ENCODE measurements around the gene DNAAF5.

The DNAAF5 gene

DNA sequence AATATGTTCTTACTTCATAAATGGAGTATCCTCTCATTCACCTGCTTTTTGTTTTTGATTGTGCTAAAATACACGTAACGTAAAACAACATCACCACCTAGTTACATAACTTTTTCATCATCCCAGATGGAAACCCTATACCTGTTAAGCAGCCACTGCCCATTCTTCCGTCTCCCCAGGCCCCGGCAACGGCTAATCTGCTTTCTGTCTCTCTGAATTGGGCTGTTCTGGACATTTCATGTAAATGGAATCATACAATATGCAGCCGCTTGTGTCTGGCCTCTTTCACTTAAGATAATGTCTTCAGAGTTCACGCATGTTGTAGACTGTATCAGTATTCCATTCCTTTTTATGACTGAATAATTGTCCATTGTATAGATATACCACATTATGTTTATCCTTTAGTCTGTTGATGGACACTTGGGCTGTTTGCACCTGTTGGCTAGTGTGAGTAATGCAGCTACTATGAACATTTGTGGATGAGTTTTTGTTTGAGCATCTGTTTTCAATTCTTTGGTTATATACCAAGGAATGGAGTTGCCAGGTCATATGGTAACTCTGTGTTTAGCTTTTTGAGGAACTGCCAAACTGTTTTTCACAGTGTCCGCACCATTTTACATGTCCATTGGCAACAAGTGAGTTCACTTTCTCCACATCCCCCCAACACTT lies 91.7 kb downstream of the DNAAF5 start:
- DNase-seq: no peak

DNA sequence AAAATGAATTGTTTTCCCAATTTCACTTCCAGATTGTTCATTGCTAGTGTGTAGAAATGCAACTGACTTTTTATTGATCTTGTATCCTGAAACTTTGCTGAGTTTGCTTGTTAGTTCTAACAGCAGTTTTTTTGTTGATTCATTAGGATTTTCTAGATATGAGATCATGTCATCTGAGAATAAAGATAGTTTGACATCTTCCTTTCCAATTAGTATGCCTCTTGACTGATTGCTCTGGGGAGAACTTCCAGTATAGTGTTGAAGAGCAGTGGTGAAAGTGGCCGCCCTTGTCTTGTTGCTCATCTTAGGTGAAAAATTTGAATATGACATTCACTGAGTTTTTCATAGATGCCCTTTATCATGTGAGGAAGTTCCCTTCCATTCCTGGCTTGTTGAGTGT lies 93.8 kb downstream of the DNAAF5 start:
- no peak for DNase-seq

DNA sequence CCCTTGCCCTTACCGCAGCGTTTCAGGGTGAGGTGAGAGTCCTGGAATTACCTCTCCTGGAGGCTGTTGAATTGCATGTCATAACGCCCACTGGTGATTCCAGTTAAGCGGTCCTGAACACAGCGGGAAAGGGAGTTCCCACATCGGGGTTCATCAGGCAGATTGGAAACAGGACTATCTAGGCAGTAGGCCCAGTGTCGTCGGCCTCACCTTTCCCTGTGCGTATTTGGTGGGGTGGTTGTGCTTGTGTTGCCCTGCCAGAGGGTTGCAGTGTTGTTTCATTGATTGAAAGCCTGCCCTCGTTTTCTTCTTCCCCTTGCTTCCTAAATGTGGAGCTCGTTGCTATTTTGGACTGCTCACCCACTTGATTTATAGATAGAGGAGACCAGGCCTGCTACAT lies 95.2 kb downstream of the DNAAF5 start:
- no peak for DNase-seq

DNA sequence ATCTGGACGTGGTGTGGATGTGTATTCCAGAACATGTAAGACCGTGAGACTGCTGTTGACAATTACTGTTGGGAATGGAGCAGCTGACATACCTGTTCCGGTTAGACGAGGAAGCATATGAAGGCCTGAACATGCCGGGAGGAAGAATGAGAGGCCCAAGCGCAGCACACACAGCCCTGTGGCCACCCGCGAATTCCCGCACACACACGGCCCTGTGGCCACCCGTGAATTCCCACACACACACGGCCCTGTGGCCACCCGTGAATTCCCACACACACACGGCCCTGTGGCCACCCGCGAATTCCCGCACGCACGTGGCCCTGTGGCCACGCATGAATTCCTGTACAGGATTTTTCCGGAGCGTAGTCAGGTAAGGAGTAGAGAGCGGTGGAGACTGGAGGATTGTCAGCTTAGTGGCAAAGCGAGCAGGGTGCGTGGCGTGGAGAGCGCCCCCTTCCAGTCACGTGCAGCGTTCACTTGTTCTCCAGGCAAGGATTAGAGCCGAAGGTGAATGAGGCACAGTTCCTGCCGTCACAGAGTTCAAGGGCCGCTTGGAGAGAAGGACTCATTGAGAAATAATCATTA lies 96.3 kb downstream of the DNAAF5 start:
- no peak for DNase-seq

DNA sequence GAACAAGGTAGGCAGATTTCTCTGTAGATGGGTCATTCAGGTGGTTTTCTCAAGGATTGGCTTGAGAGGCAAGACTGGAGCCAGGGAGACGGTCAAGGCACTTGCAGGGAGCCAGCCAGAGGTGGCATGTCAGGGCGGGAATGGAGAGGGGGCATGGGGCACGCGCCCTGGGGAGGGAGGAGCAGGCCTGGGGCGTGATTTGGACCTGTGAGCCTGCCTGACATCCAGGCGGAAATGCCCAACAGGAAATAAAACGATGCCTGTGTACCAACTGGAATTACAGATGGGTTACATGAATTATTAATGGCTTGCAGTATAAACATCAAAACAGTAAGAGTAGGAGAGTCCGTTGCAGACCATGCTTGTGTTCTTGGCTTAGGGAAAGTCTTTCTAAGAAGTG lies 97.2 kb downstream of the DNAAF5 start:
- no peak for DNase-seq

DNA sequence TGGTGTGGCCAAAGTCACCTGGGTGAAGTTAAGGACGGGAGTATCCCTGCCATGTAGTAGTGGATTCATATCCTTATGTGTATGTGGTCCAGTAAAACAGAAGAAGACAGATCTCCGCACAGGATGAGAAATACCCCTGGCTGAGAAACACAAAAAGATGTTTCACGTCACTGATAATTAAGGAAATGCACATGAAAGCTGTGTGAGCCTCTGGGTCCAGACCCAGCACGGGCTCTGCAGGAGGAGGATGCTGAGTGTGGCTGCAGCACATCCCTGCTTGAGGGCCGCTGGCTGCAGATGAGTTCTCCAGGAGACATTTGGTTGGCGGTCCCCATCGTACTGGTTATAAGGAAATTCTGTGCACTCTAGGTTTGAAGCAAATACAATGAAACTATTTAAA lies 97.6 kb downstream of the DNAAF5 start:
- DNase-seq: peak; percentile 55

DNA sequence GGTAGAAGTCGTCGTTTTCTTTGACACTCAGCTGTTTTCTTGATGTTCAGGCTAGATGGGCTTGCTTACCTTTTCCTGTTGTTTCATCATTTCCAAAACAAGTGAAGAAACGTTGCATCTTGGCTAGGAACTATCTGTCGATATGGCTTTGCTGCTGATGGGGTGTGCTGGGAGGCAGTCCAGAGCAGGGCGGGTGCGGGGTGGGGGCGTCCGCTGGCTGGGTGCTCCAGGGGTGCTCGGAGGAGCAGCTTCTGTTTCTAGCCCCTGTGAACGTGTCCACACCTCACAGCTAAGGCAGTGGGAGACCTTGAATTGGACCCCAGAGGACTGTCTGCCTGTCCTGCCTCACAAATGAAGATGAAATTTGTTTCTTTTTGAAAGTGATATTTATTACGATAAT lies 98.2 kb downstream of the DNAAF5 start:
- DNase-seq: no peak

DNA sequence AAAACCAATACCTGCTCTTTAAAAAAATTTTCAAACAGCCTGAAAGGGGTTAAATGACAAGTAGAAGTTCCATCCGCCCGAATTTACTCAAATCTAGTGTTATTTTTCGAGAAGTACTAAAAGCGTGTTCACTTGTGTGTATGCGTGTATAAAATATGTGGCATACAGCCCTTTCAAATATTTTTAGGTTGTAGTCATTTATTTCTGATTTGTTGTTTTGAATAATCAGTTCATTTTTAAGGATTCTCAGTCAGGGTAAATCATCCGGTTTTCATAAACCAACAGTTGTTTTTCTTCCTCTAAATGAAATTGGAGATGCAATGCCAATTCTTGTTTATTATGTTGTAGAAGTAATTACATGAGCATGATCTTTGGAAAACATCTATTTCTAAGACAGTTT lies 98.9 kb downstream of the DNAAF5 start:
- no peak for DNase-seq

DNA sequence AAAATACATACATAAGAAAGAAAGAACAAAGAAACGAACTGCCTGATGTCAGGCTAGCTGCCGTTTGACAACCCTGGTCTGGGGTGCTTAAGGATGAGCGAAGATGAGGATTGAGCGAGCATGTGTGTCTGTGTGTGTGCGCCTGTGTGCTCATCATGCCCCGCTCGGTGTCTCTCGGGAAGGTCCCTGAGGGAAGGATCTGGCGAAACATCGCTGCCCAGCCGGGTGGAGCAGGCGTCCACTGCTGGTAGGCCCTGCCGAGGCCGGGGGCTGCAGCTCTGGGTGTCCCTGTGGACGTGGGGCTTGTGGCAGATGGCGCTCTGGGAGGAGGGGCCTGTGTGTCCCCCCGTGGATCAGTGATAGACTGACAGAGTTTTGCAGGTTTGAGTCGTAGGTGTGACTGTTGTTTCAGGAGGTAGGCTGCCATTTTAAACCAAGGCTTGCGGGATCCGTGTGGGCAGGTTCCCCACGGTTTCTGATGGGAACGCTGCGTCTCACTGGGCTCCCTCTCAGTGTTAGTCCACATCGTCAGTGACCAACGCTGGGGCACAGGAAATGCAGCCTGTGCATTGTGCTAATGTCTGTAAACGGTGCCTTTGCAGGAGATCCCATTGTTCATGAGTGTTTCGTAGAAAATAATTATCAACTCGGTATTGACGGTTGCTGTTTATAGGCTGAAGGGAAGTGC lies 99.9 kb downstream of the DNAAF5 start:
- DNase-seq: peak; percentile 71

DNA sequence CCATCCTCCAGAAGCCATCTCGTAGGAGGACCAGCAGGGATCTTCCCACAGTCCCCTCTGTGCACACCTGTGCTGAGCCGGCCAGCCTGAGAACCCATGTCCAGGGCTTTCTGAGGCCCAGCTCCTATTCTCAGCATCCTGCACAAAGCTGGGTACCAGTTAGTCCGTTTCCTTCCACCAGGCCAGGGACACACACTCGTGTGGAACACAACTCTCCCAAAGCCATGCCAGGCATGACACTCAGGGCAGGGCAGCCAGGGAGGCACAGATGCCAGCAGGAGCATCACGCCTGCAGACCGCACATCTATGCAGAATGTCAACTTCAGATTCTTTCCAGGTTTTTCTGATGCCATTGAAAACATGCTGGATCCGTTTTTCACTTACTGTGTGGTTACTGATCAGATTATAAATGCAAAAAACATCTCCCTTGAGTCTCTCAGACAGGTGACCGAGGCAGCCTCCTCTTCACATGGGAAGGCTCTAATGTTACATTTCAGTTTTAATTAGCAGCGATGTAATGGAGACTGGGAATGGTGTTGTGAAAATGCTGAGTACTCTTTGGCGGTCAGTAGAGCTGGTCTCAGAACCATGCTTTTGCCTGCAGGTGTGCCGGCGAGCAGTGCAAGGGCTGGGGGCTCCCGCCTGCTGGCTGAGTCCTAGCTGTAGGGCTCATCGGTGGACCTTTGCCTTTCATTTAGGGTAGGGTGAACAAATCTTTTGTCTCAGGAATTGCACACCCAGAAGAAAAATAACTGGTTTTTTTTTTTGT lies 102.5 kb downstream of the DNAAF5 start:
- DNase-seq: no peak

DNA sequence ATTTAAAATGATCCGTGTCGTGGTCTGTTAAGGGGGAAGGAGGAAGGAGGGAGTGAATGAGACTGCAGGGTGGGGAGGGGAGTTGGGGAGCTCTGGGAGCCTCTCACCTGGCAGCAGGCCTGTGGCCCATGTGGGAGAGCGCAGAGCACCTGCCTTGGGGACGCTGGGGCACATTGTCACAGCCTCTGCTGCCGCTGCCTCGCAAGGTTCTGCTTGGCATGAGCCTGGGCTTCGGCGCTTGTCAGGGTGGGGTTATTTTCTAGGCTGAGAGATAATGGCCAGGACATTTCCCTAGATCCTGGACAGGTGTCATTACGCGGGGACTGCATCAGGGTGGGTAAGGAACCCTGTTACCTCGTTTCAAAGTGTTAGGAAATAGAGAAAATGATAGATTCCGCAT lies 103.6 kb downstream of the DNAAF5 start:
- DNase-seq: no peak

DNA sequence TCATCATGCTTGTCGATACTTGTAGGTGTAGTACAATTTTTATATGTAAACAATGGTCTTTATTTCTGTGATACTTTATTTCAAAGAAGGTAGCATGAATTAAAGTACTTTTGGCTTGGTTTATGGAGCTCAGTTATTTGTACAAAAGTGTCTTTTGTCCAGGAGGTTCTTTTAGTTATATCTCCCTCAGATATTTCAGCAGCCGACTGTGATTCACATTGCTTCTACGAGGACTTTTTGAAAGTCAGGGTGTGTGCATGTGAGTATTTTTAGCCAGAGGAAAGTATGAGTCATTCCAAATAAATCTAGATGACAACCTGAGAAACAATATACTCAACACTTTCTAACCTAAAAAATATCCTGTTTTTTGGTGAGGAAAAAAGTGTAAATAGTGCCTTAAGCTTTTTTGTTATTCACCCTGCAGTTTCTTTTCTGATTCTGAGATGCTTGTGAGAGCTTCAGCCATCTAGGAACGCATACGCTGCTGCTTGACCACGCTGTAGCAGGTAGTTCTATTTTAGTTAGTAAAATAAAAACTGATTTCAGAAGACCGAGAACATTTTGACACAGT lies 105.2 kb downstream of the DNAAF5 start:
- no peak for DNase-seq

DNA sequence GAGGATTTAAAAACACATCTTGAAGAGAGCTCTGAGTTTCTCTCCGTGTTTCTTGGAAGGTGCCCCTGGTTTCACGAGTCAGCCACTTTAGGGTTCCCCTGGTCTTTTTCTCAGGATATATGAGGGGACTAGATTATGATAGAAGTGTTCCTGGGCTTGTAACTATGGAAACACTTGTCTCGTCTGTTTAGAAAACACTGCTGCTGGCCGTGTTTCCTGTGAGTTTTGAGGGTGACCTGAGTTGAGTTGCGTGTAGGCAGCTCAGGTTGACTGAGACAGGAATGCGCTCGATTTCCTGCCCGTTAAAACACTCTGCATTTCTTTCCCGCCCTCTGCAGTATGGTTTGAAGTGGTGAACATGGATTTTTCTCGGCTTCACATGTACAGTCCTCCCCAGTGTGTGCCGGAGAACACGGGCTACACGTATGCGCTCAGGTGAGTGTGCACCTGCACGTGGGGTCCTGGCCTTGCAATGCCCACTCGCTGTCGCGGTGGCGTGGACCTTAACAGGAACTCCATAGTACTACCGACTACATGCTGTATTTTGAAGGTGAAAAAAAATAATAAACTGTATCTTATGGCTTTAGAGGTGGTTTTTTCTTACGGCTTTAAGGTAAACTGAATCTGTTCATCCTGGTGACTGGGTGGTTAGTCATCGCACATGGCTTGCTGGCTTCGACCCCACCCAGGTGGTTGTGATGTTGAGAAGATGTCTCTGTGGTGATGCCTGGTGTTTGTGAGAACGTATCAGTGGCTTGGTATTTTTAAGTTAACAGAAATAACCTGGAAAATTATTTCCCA lies 105.9 kb downstream of the DNAAF5 start, which contains the start of gene SUN1:
SUN1 (plus strand) TSS at position 310 of the 801 bp plus-strand sequence; CDS start at position 359, 49 bp downstream.
- DNase-seq: no peak

DNA sequence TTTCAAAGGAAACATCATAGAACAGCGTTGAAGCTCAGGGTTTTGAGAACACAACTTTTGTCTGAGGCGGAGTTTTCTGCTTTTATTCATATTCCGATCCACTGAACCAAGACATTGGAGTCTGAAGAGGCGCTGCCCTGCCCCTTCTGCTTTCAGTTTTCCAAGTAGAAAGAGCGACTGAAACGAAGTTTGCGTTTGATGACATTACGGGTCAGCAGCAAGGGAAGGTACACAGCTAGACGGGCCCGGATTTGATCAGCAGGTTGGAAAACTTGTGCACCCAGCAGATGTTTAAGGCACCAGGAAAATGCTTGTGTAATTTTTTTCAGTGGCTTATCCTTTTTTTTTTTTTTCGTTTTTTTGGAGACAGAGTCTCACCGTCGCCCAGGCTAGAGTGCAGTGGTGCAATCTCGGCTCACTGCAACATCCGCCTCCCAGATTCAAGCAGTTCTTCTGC lies 106.5 kb downstream of the DNAAF5 start:
- DNase-seq: no peak

DNA sequence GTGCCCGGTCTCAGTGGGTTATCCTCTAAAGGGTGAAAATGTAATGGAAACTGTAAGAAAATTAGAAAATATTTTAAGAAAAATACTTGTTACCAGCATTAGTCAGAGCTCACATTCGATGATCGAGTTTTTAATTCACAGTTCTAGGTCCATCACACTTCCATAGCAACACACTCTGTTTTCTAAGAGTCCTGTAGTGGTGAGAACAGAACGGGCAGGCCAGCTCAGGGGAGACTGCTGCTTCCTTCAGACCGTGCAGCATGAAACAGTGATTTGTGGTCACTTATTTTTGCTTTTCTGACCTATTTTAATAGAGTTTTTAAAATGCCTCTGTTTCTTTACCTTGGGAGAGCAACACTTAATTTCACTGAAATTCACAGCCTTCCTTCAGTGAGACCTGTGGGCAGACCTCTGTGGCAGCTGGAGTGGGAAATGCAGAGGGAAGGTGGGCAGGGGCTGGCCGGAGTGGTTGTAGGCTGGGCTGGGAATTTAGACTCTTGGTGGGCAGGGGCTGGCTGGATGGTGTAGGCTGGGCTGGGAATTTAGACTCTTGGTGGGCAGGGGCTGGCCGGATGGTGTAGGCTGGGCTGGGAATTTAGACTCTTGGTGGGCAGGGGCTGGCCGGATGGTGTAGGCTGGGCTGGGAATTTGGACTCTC lies 107.2 kb downstream of the DNAAF5 start:
- DNase-seq: no peak

DNA sequence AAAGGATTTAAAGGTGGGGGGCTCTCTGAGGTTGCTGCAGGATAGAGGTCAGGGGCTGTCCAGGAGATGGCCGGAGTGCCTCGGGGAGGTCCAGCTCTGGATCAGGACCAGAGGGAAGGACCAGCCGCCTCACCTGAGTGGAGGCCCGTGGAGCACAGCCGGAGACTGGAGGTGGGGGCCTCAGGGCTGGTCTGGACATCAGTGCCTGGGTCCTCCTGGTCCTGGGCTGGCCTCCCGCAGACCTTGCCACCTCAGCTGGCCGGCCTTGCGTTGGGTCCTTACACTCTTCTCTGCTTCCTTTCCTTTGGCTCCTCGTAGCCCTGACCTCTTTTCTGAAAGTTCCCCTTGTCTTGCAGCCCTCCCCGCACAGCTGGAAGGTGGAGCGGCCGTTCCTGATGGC lies 107.8 kb downstream of the DNAAF5 start:
- DNase-seq: no peak

DNA sequence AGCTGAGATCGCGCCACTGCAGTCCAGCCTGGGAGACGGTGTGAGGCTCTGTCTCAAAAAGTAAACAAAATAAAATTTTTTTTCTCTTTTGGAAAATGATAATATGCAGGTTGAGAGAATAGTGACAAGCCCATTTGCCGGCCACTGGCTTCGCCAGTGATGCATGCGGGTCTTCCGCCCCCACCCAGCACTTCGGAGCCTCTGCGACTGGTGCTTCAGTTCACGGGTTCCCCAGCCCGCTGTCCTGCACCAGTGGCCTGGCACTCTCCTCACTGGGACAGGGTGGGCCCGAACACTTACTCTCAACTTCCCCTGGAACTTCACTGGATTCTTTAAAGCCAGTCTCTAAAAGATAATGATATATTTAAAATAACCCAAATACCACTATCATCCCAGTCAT lies 108.5 kb downstream of the DNAAF5 start:
- DNase-seq: no peak

DNA sequence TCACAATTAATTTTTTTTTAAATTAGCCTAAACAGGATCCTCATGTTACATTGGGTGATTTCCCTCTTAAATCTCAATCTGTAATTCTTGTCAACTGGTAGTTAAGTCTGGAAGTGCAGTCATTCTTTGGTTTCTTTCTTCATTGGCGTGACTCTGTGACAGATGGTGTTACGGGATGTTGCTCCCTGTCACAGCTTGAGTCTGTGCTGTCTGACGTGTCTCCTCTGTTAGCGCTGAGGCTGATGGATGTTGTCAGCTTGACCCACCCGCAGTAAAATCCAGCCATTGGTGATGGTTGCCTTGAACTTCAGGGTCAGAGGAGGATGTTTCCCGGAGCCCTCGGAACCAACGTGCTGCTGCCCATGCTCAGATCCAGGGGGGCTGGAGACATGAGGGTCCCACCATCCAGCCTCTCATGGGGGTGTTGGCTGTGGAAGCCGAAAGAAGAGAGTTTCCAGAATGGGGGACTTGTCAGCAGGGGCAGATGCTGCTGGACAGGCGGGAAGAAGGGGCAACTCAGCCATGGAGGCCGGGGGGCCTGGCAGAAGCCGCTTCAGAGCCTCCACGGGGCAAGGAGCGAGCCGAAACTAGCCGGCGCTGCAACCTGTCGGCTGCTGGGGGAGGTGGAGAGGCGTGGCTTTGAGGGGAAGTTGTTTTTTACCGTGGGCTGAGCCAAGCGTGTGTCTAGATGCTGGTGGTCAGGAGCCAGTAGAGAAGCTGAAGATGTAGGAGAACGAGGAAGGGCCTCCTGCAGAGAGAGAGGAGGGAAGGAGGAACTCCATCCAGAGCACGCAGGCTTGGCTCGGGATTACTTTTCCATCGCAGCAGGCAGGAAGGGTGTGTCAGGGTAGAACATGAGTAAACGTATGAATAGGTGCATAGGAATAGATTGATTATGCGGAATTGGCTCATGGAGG lies 109.2 kb downstream of the DNAAF5 start:
- DNase-seq: peak; percentile 59

All from retina (tissue), 1 donor.